Heart right ventricle (tissue), 16 donors: ENCODE data around the gene DCN. TPM values are rescaled to one million over a fixed set of nuclear protein-coding genes. Genes with fewer than 3 reads are reported as not detected.

Experiments
- ATAC-seq, 8 donors: fragments of 200-7000 bp; cut with Tn5 transposase; one replicate each; pipeline ENCODE4 v1.9.1; 2020; ENCODE audit warnings: mild to moderate bottlenecking in 8 of 8, moderate library complexity in 8 of 8, moderate number of reproducible peaks in 1 of 8
- DNase-seq, 2 donors: peaks; one replicate each; pipeline ENCODE4 v3.0.0-alpha.2; 2020
- H3K27ac ChIP-seq, 10 donors: fragments of 200-600 bp; sonication (generic) in 2 of 10; one replicate each; pipeline versions ENCODE4 v1.5.0 to v1.8.0; 2020 to 2022; ENCODE audit warnings: mild to moderate bottlenecking in 3 of 10
- H3K27me3 ChIP-seq, 7 donors: fragments of 200-600 bp; one replicate each; pipeline ENCODE4 v1.8.0; 2021 to 2022; ENCODE audit warnings: mild to moderate bottlenecking in 2 of 7
- H3K36me3 ChIP-seq, 9 donors: fragments of 200-600 bp; sonication (generic) in 1 of 9; one replicate each; pipeline versions ENCODE4 v1.5.0 to v1.8.0; 2020 to 2022; ENCODE audit warnings: mild to moderate bottlenecking in 2 of 9
- H3K4me1 ChIP-seq, 9 donors: fragments of 200-600 bp; sonication (generic) in 1 of 9; one replicate each; pipeline versions ENCODE4 v1.5.0 to v1.8.0; 2020 to 2022; ENCODE audit warnings: mild to moderate bottlenecking in 4 of 9
- H3K4me3 ChIP-seq, 10 donors: fragments of 200-600 bp; sonication (generic) in 2 of 10; one replicate each; pipeline versions ENCODE4 v1.5.0 to v1.8.0; 2020 to 2022; ENCODE audit warnings: mild to moderate bottlenecking in 7 of 10, moderate library complexity in 2 of 10
- H3K9me3 ChIP-seq, 11 donors: fragments of 200-600 bp in 10 of 11; sonication (generic) in 2 of 11; one replicate each; pipeline versions ENCODE4 v1.5.0 to v1.8.0; 2013 to 2022; ENCODE audit warnings: mild to moderate bottlenecking in 2 of 11, control low read depth in 1 of 11, moderate library complexity in 1 of 11
- WGBS, 2 donors: extraction: QIAGEN DNeasy Blood & Tissue Kit; methylation state at CpG; one replicate each; pipeline ENCODE4 v1.1.7; 2013; ENCODE audit warnings: inconsistent platforms in 1 of 2; 5-methylcytosine and 5-hydroxymethylcytosine counted together
- intact Hi-C, 10 donors: fragments of 100-400 bp; cut with DNase I; formaldehyde crosslinking; loops; one replicate each; pipeline versions ENCODE4 v1.11.1 to v1.14.2; 2022
- polyA plus RNA-seq, 2 donors: library from polyadenylated mRNA; stranded (reverse); fragments of 200-250 nt; gene quantifications; one replicate each; pipeline ENCODE4 v1.2.3, GENCODE V29; 2013
- total RNA-seq, 10 donors: library from RNA; stranded (reverse); fragmentation: NEBNext Ultra II Directional in 3 of 10; extraction: Animal tissue kit (Norgen Biotek cat#: 25700) in 3 of 10; gene quantifications; one replicate each; pipeline versions ENCODE4 v1.2.1 to v1.2.4, GENCODE V29; 2021 to 2023
- TF ChIP-seq, protein P1 (sequence below), 9 donors: fragments of 200-600 bp; sonication (generic) in 2 of 9; IDR thresholded peaks; one replicate each; pipeline versions ENCODE4 v1.5.0 to v1.8.0; 2021 to 2022; ENCODE audit warnings: antibody characterized with exemption in 9 of 9, mild to moderate bottlenecking in 5 of 9, moderate library complexity in 1 of 9
- donor health status: Arrhythmogenic right ventricular cardiomyopathy.
- donor health status: ischemic (EF 13 %, LVEDD 7.1; RV severe dilation, severe dysfunction).
- donor health status: healthy with polysubstance abuse.
- donor health status: DM: no; HTN: yes; CAD: no.
- donor health status: DM: no; HTN: no; CAD: no.
- donor health status: ischemic (EF 25% LVEDD 6.9; RV normal size, moderate dysfunction).
- donor health status: ischemic (EF 25% LVEDD 5.7; RV mildly dilated, moderate dysfunction).
- donor health status: healthy.
- donor health status: DM: yes; HTN: yes; CAD: no.
- donor health status: Ischemic cardiomyopathy.
- donor health status: ischemic (EF 35%, LVEDD 5.7; RV mildly dilated, moderate dysfunction).
- donor health status: nonischemic (EF 11% LVEDD 7.7; RV severe dilation, severe dysfunction).
- donor health status: DM: yes; HTN: yes; CAD: no.
- donor health status: PGD.
- donor health status: ischemic (EF 29% LVEDD 5.4; RV normal size, mild dysfunction).
- donor health status: nonischemic (EF 23%, LVEDD 6.1; RV moderate dilation, normal function).

The DCN gene
- total and polyA plus RNA-seq, 12 donors: 286 to 1,072 (median 557) TPM

DNA sequence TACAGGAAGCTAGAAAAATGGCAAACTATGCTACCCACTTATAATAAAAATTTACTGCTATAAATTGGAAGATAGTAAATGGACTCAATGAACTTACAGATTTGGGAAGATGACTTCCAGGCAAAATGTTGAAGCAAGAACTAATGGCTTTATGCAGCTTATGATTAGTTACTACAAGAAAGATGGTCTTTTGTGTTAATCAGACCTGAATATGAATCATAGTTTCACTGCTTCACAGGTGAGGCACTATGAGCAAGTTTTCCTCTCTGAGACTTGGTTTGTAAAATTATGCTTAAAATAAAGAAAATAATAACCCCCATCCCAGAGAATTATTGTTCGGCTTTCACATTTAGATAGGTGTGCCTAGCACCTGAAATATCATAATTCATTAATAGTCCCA is 19.8 kb upstream of the DCN start:
- Histone ChIP-seq H3K9me3 (peaks cover 0 to 13% (median 0%) of the 10 kb centered on the region in 11 donors), H3K4me3 (no peak overlapping the region), H3K36me3 (no peaks in the 10 kb centered on the region), H3K27me3 (no peaks in the 10 kb centered on the region), H3K27ac (no peak overlapping the region), H3K4me1 (no peaks in the 10 kb centered on the region)
- 92 to 95% methylated on average over 1 of the region's 1 CpG for WGBS, 2 donors
- no peak for DNase-seq
- ATAC-seq: no peak
- TF ChIP-seq, protein P1, sequence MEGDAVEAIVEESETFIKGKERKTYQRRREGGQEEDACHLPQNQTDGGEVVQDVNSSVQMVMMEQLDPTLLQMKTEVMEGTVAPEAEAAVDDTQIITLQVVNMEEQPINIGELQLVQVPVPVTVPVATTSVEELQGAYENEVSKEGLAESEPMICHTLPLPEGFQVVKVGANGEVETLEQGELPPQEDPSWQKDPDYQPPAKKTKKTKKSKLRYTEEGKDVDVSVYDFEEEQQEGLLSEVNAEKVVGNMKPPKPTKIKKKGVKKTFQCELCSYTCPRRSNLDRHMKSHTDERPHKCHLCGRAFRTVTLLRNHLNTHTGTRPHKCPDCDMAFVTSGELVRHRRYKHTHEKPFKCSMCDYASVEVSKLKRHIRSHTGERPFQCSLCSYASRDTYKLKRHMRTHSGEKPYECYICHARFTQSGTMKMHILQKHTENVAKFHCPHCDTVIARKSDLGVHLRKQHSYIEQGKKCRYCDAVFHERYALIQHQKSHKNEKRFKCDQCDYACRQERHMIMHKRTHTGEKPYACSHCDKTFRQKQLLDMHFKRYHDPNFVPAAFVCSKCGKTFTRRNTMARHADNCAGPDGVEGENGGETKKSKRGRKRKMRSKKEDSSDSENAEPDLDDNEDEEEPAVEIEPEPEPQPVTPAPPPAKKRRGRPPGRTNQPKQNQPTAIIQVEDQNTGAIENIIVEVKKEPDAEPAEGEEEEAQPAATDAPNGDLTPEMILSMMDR (IDR thresholded peaks at IDR 0.05): no peak
- intact Hi-C loops: no loop called here

DNA sequence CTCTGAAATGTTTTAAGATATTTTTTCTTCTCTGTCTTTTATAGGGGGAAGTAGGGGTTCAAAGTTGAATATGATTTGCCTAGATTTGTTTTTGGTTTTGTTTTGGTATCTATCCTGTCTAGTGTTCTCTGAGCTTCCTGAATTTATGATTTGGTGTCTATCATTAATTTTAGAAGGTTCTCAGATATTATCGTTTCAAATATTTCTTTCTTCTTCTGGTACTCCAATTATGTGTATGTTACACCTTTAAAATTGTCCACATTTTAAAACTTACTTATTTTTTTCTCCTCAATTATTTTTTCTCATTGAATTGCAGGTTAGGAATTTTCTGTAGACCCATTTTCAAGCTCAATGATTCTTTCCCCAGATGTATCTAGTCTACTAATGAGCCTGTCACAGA is 13.8 kb upstream of the DCN start:
- no peaks in the 10 kb centered on the region for H3K27me3 ChIP-seq
- no peaks in the 10 kb centered on the region for H3K36me3 ChIP-seq
- no peak overlapping the region for H3K4me3 ChIP-seq
- ATAC-seq (no peak), DNase-seq (no peak)
- H3K4me1 ChIP-seq: no peaks in the 10 kb centered on the region
- H3K9me3 ChIP-seq: peaks cover 0 to 29% (median 12%) of the 10 kb centered on the region in 11 donors
- WGBS, 2 donors: 89 to 92% methylated on average over 1 of the region's 1 CpG
- H3K27ac ChIP-seq: no peak overlapping the region
- TF ChIP-seq, protein P1 (IDR thresholded peaks at IDR 0.05): no peak
- intact Hi-C loops: no loop called here

DNA sequence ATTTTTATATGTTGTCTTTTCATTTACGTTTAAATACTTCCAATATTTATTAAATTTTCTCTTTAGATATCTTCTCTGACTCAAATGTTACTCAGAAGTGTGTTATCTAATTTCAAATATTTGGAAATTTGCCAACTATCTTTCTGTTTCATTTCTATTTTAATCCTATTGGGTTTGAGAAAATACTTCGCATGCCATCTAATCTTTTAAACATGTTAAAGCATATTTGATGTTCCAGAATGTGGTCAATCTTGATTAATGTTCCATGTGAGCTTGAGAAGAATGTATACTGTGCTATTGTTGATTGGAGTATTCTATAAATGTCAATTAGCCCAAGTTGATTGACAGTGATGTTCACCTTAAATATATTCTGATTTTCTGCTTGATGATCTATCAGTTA is 11.9 kb upstream of the DCN start:
- no peak overlapping the region for H3K27ac ChIP-seq
- TF ChIP-seq, protein P1 (IDR thresholded peaks at IDR 0.05): no peak
- WGBS, 2 donors: 69 to 74% methylated on average over 2 of the region's 2 CpGs
- peaks cover 0 to 29% (median 12%) of the 10 kb centered on the region in 11 donors for H3K9me3 ChIP-seq
- intact Hi-C loops: no loop called here
- DNase-seq: no peak
- no peaks in the 10 kb centered on the region for H3K4me1 ChIP-seq
- no peaks in the 10 kb centered on the region for H3K27me3 ChIP-seq
- ATAC-seq: no peak
- no peak overlapping the region for H3K4me3 ChIP-seq
- no peaks in the 10 kb centered on the region for H3K36me3 ChIP-seq

DNA sequence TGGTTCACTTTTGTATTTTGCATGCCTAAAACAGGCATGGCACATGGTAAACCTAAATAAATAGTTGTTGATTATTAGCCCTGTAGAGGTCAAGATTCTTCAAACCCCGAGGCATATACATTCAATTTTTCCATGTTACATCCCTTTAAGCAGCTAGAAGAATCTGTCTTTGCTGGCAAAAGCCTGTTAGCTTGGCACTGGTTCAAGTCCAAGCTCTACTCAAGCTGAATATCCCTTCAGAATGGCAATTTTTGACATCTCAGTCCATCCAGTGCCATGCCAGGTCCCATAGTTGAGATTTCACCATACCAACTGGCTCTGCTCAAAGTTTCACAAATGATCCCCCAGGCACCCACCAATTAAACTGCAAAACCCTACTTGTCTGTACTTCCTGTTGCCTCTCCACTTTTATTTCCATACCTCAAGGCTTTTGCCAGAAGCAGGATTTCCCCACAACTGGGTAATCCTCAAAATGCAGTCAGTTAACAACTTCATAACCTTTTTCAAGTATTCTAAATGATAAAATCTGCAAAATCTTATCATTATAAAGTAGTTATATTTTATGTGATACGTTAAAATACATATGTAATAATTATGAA is 9.0 kb upstream of the DCN start:
- Histone ChIP-seq H3K36me3 (no peaks in the 10 kb centered on the region), H3K4me1 (no peaks in the 10 kb centered on the region), H3K4me3 (no peak overlapping the region), H3K27me3 (no peaks in the 10 kb centered on the region), H3K9me3 (peaks cover 0 to 12% (median 4%) of the 10 kb centered on the region in 11 donors), H3K27ac (no peak overlapping the region)
- ATAC-seq: no peak
- DNase-seq: no peak
- 68 to 70% methylated on average over 2 of the region's 2 CpGs for WGBS, 2 donors
- TF ChIP-seq, protein P1 (IDR thresholded peaks at IDR 0.05): no peak
- intact Hi-C loops: no loop called here
